Activated naive CD4-positive, alpha-beta T cell treated with anti-CD3 and anti-CD28 coated beads, Interleukin-2, amount 10 ng/mL, durations not matched to agents 7 days and 5 days (primary cell): ENCODE data around the gene TTC1.
"Not testable (repeated sequence)": the region's sequence is repeated elsewhere in the genome, so short reads cannot be mapped to it uniquely, and the experiment has no call there.

Experiments used
- CTCF ChIA-PET: fragments of 350-600 bp; sonication (Branson Sonifier 250); formaldehyde crosslinking; loops from one replicate; lab custom pipeline; 2021; ENCODE audit warnings: antibody characterized with exemption; lab: Charles Lee
- DNase-seq: peaks from one replicate; pipeline ENCODE4 v3.0.0-alpha.2; 2020
- H3K27ac Mint-ChIP-seq: one replicate; pipeline ENCODE4 v1.8.0; 2021; ENCODE audit warnings: mild to moderate bottlenecking, moderate library complexity, mixed read lengths
- H3K27me3 Mint-ChIP-seq: one replicate; pipeline ENCODE4 v1.8.0; 2021; ENCODE audit warnings: mild to moderate bottlenecking, mixed read lengths
- H3K36me3 Mint-ChIP-seq: one replicate; pipeline ENCODE4 v1.8.0; 2021; ENCODE audit warnings: mixed read lengths
- H3K4me1 Mint-ChIP-seq: one replicate; pipeline ENCODE4 v1.8.0; 2021; ENCODE audit warnings: mixed read lengths
- H3K4me3 Mint-ChIP-seq: one replicate; pipeline ENCODE4 v1.8.0; 2021; ENCODE audit warnings: mild to moderate bottlenecking, moderate library complexity, mixed read lengths
- H3K9me3 Mint-ChIP-seq: one replicate; pipeline ENCODE4 v1.8.0; 2021; ENCODE audit warnings: mixed read lengths

Gene TTC1

GRCh38 chr5:160008877-160009590, at the start of gene TTC1:
Gene TTC1 (plus strand): TSS chr5:160009139. CDS start chr5:160010529, 1,390 bp downstream.
- Mint-ChIP-seq H3K27me3 (no peaks in the 10 kb centered on the region), H3K4me1 (peaks cover 26% of the 10 kb centered on the region), H3K27ac (peak within 1 kb of the TSS; percentile 97), H3K36me3 (peaks cover 15% of the 10 kb centered on the region), H3K9me3 (no peaks in the 10 kb centered on the region), H3K4me3 (peak within 1 kb of the TSS; percentile 90)
- CTCF ChIA-PET: interaction anchor here (0.8 to 2.2 kb wide), 4 partner anchors 12 to 852 kb away, joined by 3 to 18 read pairs (median 3); no protein-coding TSS in a partner anchor
- DNase-seq: peak; percentile 96

DNA sequence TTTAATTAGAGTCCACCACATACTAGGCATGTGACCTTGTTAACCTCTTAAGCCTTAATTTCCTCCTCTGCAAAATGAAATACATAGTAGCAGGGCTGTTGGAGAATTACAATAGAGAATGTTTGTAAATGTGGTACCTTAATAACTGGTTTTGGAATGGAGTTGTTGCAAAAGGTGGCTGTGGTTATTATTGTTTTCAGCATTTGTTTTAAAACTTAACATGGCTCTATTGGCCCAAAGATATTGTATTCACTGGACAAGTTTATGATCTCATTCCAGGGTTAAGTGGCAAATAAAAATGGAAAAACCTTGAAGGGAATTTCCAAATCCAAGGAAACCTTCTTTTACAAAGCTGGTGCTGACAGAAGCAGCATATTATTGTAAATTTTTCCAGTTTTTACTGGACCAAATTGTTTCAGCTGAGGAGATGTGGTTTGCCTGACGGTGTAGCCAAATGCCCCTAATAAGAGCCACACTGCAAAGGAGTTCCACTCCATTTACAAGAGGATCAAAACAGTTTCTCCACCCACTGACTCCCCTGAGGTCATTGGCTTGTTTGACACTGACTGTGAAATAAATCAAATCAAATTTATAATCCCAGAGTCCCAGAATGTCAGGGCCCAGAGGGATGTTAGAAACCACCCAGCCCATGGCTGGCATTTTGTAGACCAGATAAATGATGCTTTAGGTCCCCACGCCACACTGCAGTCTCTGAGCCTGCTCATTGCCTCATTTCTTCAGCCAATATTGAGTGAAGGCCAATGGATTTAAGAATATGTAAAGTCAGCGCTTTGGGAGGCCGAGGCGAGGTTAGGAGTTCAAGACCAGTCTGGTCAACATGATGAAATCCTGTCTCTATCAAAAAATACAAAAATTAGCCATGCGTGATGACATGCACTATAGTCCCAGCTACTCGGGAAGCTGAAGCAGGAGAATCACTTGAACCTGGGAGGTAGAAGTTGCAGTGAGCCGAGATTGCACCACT, 47.5 kb upstream of the TTC1 start:
- H3K27me3 Mint-ChIP-seq: peaks cover 35% of the 10 kb centered on the region
- CTCF ChIA-PET: no interaction called here
- H3K4me3 Mint-ChIP-seq: no peak overlapping the region
- H3K4me1 Mint-ChIP-seq: no peaks in the 10 kb centered on the region
- H3K9me3 Mint-ChIP-seq: no peaks in the 10 kb centered on the region
- H3K36me3 Mint-ChIP-seq: no peaks in the 10 kb centered on the region
- H3K27ac Mint-ChIP-seq: no peak overlapping the region
- no peak for DNase-seq

DNA sequence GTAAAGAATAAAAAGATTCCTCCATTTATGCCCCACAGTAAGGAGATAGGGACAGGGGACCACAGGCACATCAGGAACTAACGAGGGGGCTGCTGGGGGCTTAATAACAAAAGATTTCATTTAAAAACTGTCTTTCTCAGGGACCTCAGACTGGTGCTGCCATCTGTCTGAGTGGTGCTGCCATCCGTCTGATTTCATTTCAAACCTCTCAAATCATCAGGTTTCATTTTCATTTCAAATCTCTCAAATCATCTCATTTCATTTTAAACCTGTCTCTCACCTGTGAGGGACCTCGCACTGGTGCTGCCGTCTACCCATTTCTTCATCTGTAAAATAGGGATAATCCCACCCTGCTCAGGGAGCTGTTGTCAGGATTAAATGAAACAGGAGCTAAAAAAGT, 46.7 kb upstream of the TTC1 start:
- CTCF ChIA-PET: interaction anchor here (1.3 kb wide), 1 partner anchor 25 kb away, joined by 4 read pairs; no protein-coding TSS in a partner anchor
- H3K4me1 Mint-ChIP-seq: no peaks in the 10 kb centered on the region
- DNase-seq: no peak
- H3K27me3 Mint-ChIP-seq: peaks cover 40% of the 10 kb centered on the region
- no peaks in the 10 kb centered on the region for H3K9me3 Mint-ChIP-seq
- no peaks in the 10 kb centered on the region for H3K36me3 Mint-ChIP-seq
- H3K27ac Mint-ChIP-seq: no peak overlapping the region
- no peak overlapping the region for H3K4me3 Mint-ChIP-seq

DNA sequence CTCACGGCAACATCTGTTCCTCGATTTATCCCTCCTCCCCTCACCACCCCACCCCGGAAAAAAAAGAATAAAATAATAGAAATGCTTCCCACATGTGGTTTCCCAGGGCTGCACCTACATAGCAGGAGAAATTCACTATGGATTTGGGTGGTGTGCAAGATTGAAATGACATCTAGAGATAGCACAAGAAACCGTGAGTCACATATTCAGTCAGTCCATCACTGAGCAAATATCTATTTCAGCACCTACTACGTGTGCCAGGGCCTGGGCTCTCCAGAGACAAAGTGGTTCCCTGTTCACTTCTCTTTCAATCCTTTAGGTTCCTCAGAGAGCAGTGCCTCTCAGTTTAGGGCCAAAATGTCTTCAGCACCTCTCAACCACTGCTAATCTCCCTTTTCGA, 45.0 kb upstream of the TTC1 start:
- Mint-ChIP-seq H3K4me1 (no peaks in the 10 kb centered on the region), H3K27me3 (peaks cover 54% of the 10 kb centered on the region), H3K4me3 (no peak overlapping the region), H3K27ac (no peak overlapping the region), H3K36me3 (no peaks in the 10 kb centered on the region), H3K9me3 (no peaks in the 10 kb centered on the region)
- CTCF ChIA-PET: interaction anchor here (0.8 kb wide), 1 partner anchor 23 kb away, joined by 3 read pairs; no protein-coding TSS in a partner anchor
- DNase-seq: no peak

GRCh38 chr5:159965031-159965837, 43.7 kb upstream of the TTC1 start:
- Mint-ChIP-seq H3K36me3 (no peaks in the 10 kb centered on the region), H3K9me3 (no peaks in the 10 kb centered on the region), H3K4me3 (no peak overlapping the region), H3K27ac (peak overlapping the region; percentile 24), H3K27me3 (peaks cover 54% of the 10 kb centered on the region), H3K4me1 (no peaks in the 10 kb centered on the region)
- peak; percentile 31 for DNase-seq
- CTCF ChIA-PET: interaction anchor here (0.8 to 1.2 kb wide), 3 partner anchors 15 to 679 kb away, joined by 3 read pairs; no protein-coding TSS in a partner anchor

DNA sequence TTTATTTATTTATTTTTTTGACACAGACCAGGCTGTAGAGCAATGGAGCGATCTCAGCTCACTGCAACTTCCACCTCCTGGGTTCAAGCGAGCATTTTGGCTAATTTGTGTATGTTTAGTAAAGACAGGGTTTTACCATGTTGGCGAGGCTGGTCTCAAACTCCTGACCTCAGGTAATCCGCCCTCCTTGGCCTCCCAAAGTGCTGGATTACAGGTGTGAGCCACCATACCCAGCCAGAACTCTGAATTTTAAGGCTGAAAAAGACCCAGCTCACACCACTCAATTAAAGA, 43.2 kb upstream of the TTC1 start:
- H3K4me1 Mint-ChIP-seq, H3K4me3 Mint-ChIP-seq, H3K36me3 Mint-ChIP-seq, CTCF ChIA-PET, H3K27ac Mint-ChIP-seq, H3K9me3 Mint-ChIP-seq, DNase-seq: not testable (repeated sequence)
- peaks cover 60% of the 10 kb centered on the region for H3K27me3 Mint-ChIP-seq

DNA sequence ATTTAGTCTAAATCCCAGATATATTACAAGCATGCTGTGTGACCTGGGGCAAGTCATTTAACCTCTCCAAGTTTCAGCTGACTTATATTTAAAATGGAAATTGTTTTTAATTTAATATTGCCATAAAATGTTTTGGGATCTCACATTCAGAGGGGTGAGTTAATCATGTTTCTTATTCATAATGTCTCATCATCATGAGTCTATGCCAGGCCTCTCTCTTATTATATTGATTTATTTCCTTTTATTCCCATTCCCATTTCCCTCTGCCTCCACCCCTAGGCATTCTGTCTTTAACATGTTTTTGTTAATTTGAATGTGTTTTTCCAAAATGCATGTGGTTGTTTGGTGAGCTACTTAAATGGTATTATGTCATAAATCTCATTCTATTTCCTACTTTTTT, 39.0 kb upstream of the TTC1 start:
- CTCF ChIA-PET: interaction anchor here (0.6 kb wide), 1 partner anchor 455 kb away, joined by 3 read pairs; no protein-coding TSS in a partner anchor
- no peaks in the 10 kb centered on the region for H3K36me3 Mint-ChIP-seq
- H3K27me3 Mint-ChIP-seq: peaks cover 84% of the 10 kb centered on the region
- H3K4me3 Mint-ChIP-seq: no peak overlapping the region
- no peaks in the 10 kb centered on the region for H3K9me3 Mint-ChIP-seq
- no peak overlapping the region for H3K27ac Mint-ChIP-seq
- peaks cover 10% of the 10 kb centered on the region for H3K4me1 Mint-ChIP-seq
- DNase-seq: no peak

DNA sequence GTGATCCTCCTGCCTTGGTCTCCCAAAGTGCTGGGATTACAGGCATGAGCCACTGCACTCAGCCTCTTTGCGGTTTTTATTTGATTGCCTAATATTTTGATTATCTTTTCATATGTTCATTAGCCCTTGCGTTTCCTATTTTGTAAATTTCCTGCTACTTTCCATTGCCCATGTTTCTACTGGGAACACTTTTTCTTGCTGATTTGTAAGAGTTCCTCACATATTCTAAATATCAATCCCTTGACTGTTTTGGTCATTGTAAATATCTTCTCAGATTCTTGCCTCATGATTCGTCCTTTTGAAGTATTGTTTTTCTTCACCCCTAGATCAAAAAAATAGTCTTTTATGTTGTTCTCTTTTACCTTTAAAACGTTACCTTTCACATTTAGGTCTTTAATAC, 37.9 kb upstream of the TTC1 start:
- H3K27ac Mint-ChIP-seq: no peak overlapping the region
- H3K4me1 Mint-ChIP-seq: peaks cover 10% of the 10 kb centered on the region
- DNase-seq: no peak
- H3K27me3 Mint-ChIP-seq: peaks cover 84% of the 10 kb centered on the region
- H3K4me3 Mint-ChIP-seq: no peak overlapping the region
- CTCF ChIA-PET: no interaction called here
- H3K9me3 Mint-ChIP-seq: no peaks in the 10 kb centered on the region
- no peaks in the 10 kb centered on the region for H3K36me3 Mint-ChIP-seq

DNA sequence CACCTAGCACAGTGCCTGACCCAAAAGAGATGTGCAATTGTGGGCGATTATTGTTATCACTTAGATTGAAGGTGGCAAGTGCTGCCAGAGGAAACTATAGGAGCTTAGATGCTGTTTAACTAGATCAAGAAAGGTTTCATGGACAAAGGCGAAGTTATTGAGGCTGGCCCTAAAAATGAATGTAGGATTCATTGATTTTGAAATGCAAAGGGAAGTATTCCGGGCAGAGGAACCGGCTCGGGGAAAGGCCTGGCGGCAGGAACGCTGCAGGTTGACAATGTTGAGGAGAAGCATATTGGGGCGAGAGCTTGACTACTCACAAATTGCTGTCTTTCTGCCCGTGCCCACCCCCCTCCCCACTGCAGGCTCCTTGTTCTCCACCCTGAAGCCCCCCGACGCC, 37.4 kb upstream of the TTC1 start:
- CTCF ChIA-PET: no interaction called here
- no peak for DNase-seq
- peaks cover 80% of the 10 kb centered on the region for H3K27me3 Mint-ChIP-seq
- no peaks in the 10 kb centered on the region for H3K9me3 Mint-ChIP-seq
- H3K4me1 Mint-ChIP-seq: peaks cover 10% of the 10 kb centered on the region
- H3K27ac Mint-ChIP-seq: no peak overlapping the region
- H3K36me3 Mint-ChIP-seq: no peaks in the 10 kb centered on the region
- H3K4me3 Mint-ChIP-seq: no peak overlapping the region

- Mint-ChIP-seq H3K4me1 (peaks cover 10% of the 10 kb centered on the region), H3K27ac (no peak overlapping the region), H3K9me3 (no peaks in the 10 kb centered on the region), H3K4me3 (no peak overlapping the region), H3K27me3 (peaks cover 77% of the 10 kb centered on the region), H3K36me3 (no peaks in the 10 kb centered on the region)
- CTCF ChIA-PET: no interaction called here
- no peak for DNase-seq
These were observed 36.9 kb upstream of the TTC1 start for GRCh38 chr5:159971931-159972461.

GRCh38 chr5:159972538-159973362, 36.2 kb upstream of the TTC1 start:
- H3K36me3 Mint-ChIP-seq: no peaks in the 10 kb centered on the region
- H3K4me1 Mint-ChIP-seq: peaks cover 10% of the 10 kb centered on the region
- CTCF ChIA-PET: no interaction called here
- DNase-seq: no peak
- H3K27me3 Mint-ChIP-seq: peaks cover 77% of the 10 kb centered on the region
- no peaks in the 10 kb centered on the region for H3K9me3 Mint-ChIP-seq
- H3K4me3 Mint-ChIP-seq: peak overlapping the region; percentile 7
- H3K27ac Mint-ChIP-seq: no peak overlapping the region

- Mint-ChIP-seq H3K4me1 (peaks cover 10% of the 10 kb centered on the region), H3K4me3 (no peak overlapping the region), H3K36me3 (no peaks in the 10 kb centered on the region), H3K9me3 (no peaks in the 10 kb centered on the region), H3K27me3 (peaks cover 68% of the 10 kb centered on the region), H3K27ac (no peak overlapping the region)
- CTCF ChIA-PET: no interaction called here
- no peak for DNase-seq
These were observed 33.4 kb upstream of the TTC1 start for GRCh38 chr5:159975462-159976019.

DNA sequence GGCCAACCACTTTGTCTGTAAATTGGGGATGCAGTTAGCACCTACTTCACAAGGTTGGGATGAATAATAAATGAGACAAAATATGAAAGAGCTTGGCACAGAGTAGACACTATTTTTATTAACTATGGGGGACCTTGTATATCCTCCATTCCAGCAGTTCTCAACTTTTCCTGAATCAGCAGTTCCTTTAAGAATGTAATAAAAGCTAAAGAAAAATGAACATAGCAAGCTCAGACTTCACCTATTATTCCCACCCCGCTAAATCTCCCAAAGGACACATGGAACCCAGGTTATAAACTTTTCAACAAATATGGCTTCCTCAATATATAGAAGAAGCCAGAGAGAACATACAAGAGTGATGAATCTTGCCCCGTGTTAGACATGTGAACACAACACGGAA, 32.0 kb upstream of the TTC1 start:
- Mint-ChIP-seq H3K9me3 (no peaks in the 10 kb centered on the region), H3K27ac (no peak overlapping the region), H3K27me3 (peaks cover 58% of the 10 kb centered on the region), H3K4me3 (no peak overlapping the region), H3K36me3 (no peaks in the 10 kb centered on the region), H3K4me1 (peaks cover 7% of the 10 kb centered on the region)
- CTCF ChIA-PET: interaction anchor here (1.4 kb wide), 1 partner anchor 14 kb away, joined by 3 read pairs; no protein-coding TSS in a partner anchor
- DNase-seq: no peak
